ENCODE data around the gene NRXN3. TPM values are rescaled to one million over a fixed set of nuclear protein-coding genes. Genes with fewer than 3 reads are reported as not detected.

NRXN3 gene
- total and polyA plus RNA-seq, 2 of the 13 experiments (the other 11 are each of a cell fraction or from before 2014, with no cell fraction given) = 0.03 TPM; not detected in 1

- no peak for TF ChIP-seq ZNF687 (CRISPR knock-in tag; IDR thresholded peaks at IDR 0.05)
- no peak for TF ChIP-seq ZNF143 (CRISPR knock-in tag; IDR thresholded peaks at IDR 0.05)
- TF ChIP-seq CEBPZ (IDR thresholded peaks at IDR 0.05; ENCODE audit: low read length) = no peak
These were observed 52.6 kb downstream of the NRXN3 start (continued) for GRCh38 chr14:78222746-78223145.

- BruUV-seq (replicated peaks) = no TSS peak
- 13% methylated on average over 14 of the region's 14 CpGs for WGBS (ENCODE audit: low lambda C conversion rate)
- Histone ChIP-seq H3K79me2 (ENCODE audit: insufficient read depth, low read length) (no peaks in the 10 kb centered on the region), H3K9me3 (ENCODE audit: low read length) (no peaks in the 10 kb centered on the region), H3K9ac (ENCODE audit: insufficient read depth, low read depth, low read length) (no peak overlapping the region), H3K4me1 (ENCODE audit: insufficient read depth, low read length) (no peaks in the 10 kb centered on the region), H3K27me3 (ENCODE audit: control insufficient read depth in 1 of 2, insufficient read depth in 2 of 2, low read length in 2 of 2) (no peaks in the 10 kb centered on the region), H2AFZ (ENCODE audit: low read length) (no peak overlapping the region), H3K27ac (ENCODE audit: extremely low read length, insufficient read depth, low read length) (no peak overlapping the region), H4K20me1 (ENCODE audit: insufficient read depth, low read length) (no peaks in the 10 kb centered on the region), H3K4me3 (replicated peaks in 1 of 3; ENCODE audit: insufficient read depth in 1 of 3, low read depth in 2 of 3, low read length in 3 of 3) (no peak overlapping the region), H3K4me2 (ENCODE audit: low read depth, low read length) (no peak overlapping the region), H3K36me3 (replicated peaks in 1 of 2; ENCODE audit: control insufficient read depth in 1 of 2, insufficient read depth in 2 of 2, low read length in 2 of 2) (no peaks in the 10 kb centered on the region)
- intact Hi-C loops (cut with micrococcal nuclease; ENCODE audit: unreplicated experiment) (no loop called here), in situ Hi-C loops (cut with HindIII; ENCODE audit: extremely low pct_ligation_motif_present, low pct_unique_long_range_greater_than_20kb) (no loop called here)
- DNase-seq (ENCODE audit: low spot score) (no peak), ATAC-seq (peak; percentile 54; the same call in 2 of the 3 replicates), FAIRE-seq (no peak)
- ChIA-PET POLR2A (no interaction called here), CTCF (ENCODE audit: low intra/inter-chr PET ratio, low total read pairs) (no interaction called here)
- TF ChIP-seq ZNF800 (CRISPR knock-in tag; IDR thresholded peaks at IDR 0.05) (no peak), ZNF639 (CRISPR knock-in tag; conservative IDR thresholded peaks at IDR 0.05) (no peak), SATB2 (CRISPR knock-in tag; IDR thresholded peaks at IDR 0.05) (no peak), ZBTB14 (CRISPR knock-in tag; IDR thresholded peaks at IDR 0.05) (no peak), GZF1 (CRISPR knock-in tag; IDR thresholded peaks at IDR 0.05) (no peak), ZNF703 (CRISPR knock-in tag; IDR thresholded peaks at IDR 0.05; ENCODE audit: borderline replicate concordance) (no peak)
These were observed 57.3 kb downstream of the NRXN3 start for GRCh38 chr14:78227248-78228077.

All from HepG2 (cell line).